CD4-positive, alpha-beta T cell (primary cell): ENCODE results near the gene SH3RF3. TPM values are rescaled to one million over a fixed set of nuclear protein-coding genes. Genes with fewer than 3 reads are reported as not detected.

ENCODE experiments used
- ATAC-seq: fragments of 200-7000 bp; cut with Tn5 transposase; one replicate; pipeline ENCODE4 v1.10.0; 2022; ENCODE audit warnings: mild to moderate bottlenecking; ENCODE audit not compliant: poor library complexity
- CTCF ChIA-PET: fragments of 350-600 bp; sonication (Branson Sonifier 250); formaldehyde crosslinking; loops from one replicate; lab custom pipeline; 2021; ENCODE audit warnings: antibody characterized with exemption, inconsistent platforms; lab: Charles Lee
- POLR2A ChIA-PET: fragments of 350-600 bp; sonication (Branson Sonifier 250); formaldehyde crosslinking; loops from one replicate; lab custom pipeline; 2021; ENCODE audit warnings: antibody characterized with exemption, inconsistent platforms; lab: Charles Lee
- DNase-seq, 14 experiments: peaks; one replicate each; pipeline ENCODE4 v3.0.0-alpha.2; 2013 to 2020; ENCODE audit warnings: mixed read lengths in 2 of 14
- H3K27ac ChIP-seq, 2 donors: one replicate each; pipeline versions ENCODE4 v1.5.1 to v1.7.0; 2013; ENCODE audit warnings: low read length in 2 of 2, low read depth in 1 of 2, mild to moderate bottlenecking in 1 of 2
- H3K27me3 ChIP-seq, 2 experiments: 1 replicate in 1 of 2; 2 replicates in 1 of 2; pipeline versions ENCODE4 v1.6.1 to v1.7.0; 2013; ENCODE audit warnings: low read length in 2 of 2, control low read depth in 1 of 2, mild to moderate bottlenecking in 1 of 2, moderate library complexity in 1 of 2; ENCODE audit not compliant: insufficient read depth in 2 of 2, control insufficient read depth in 1 of 2
- H3K36me3 ChIP-seq: one replicate; pipeline ENCODE4 v1.6.1; 2013; ENCODE audit warnings: low read length, control low read depth; ENCODE audit not compliant: insufficient read depth
- H3K4me1 ChIP-seq: one replicate; pipeline ENCODE4 v1.6.1; 2013; ENCODE audit warnings: low read length, control low read depth; ENCODE audit not compliant: insufficient read depth
- H3K4me3 ChIP-seq: one replicate; pipeline ENCODE4 v1.5.1; 2013; ENCODE audit warnings: mild to moderate bottlenecking, low read length, moderate library complexity
- H3K9me3 ChIP-seq, 2 experiments: 1 replicate in 1 of 2; 2 replicates in 1 of 2; pipeline versions ENCODE4 v1.6.1 to v1.7.0; 2013; ENCODE audit warnings: low read length in 2 of 2, mild to moderate bottlenecking in 2 of 2, control low read depth in 1 of 2, moderate library complexity in 1 of 2; ENCODE audit not compliant: control insufficient read depth in 1 of 2, insufficient read depth in 1 of 2
- H3K27ac Mint-ChIP-seq: one replicate; pipeline ENCODE4 v1.8.0; 2020; ENCODE audit warnings: mixed read lengths
- H3K27me3 Mint-ChIP-seq: one replicate; pipeline ENCODE4 v1.8.0; 2021; ENCODE audit warnings: mixed read lengths
- H3K36me3 Mint-ChIP-seq: one replicate; pipeline ENCODE4 v1.8.0; 2021; ENCODE audit warnings: low read depth, mixed read lengths
- H3K4me1 Mint-ChIP-seq: one replicate; pipeline ENCODE4 v1.8.0; 2021; ENCODE audit warnings: low read depth, mixed read lengths
- H3K4me3 Mint-ChIP-seq: one replicate; pipeline ENCODE4 v1.8.0; 2020; ENCODE audit warnings: mild to moderate bottlenecking, mixed read lengths
- H3K9me3 Mint-ChIP-seq: one replicate; pipeline ENCODE4 v1.8.0; 2020; ENCODE audit warnings: mixed read lengths
- intact Hi-C, 2 experiments: fragments of 100-400 bp; cut with DNase I in 1 of 2; cut with micrococcal nuclease in 1 of 2; formaldehyde crosslinking; loops; one replicate each; pipeline versions ENCODE4 v1.15.1 to v1.9.0; 2023 to 2025; cut with DNase I, micrococcal nuclease
- total RNA-seq, 174 experiments: library from RNA in 2 of 174; stranded (reverse) in 2 of 174; gene quantifications; one replicate each; pipeline ENCODE4 v1.2.3 and lab custom pipeline; 2021 to 2026
- TF ChIP-seq, protein P1 (sequence below): fragments of 200-600 bp; IDR thresholded peaks from one replicate; pipeline ENCODE4 v1.8.0; 2022; ENCODE audit warnings: antibody characterized with exemption, mild to moderate bottlenecking

The SH3RF3 gene
- total RNA-seq, 2 experiments from 2014 or later, result 5.2 to 5.9 TPM

DNA sequence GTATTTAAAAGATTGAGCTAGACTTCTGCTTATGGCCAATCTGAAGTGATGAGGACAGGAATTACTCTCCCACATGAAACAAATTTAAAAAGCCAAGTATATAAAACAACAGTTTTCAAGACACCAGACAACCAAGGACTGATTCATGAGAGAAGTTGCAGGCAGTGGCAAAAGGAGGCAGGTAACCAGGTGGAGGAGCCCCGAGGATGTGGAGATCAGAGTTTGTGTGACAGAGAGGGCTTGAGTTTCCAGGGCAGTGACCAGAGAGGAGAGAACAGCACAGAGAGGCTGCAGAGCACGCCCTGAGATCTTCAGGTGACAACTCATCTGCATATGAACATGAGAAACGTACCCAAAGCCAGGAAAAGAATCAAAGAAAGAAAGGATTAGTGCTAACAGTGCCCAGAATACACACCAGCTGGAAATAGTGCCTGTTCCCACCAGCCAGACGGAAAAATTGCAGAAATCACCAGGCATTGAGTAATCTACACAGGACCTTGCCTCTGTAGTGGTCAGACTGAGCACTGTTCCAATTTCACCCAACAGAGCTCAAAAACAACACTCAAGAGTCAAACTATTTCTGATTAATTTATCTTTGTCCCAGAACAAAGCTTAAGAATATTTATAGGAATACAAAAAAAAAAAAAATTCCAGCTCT, 311.6 kb downstream of the SH3RF3 start:
- TF ChIP-seq, protein P1, sequence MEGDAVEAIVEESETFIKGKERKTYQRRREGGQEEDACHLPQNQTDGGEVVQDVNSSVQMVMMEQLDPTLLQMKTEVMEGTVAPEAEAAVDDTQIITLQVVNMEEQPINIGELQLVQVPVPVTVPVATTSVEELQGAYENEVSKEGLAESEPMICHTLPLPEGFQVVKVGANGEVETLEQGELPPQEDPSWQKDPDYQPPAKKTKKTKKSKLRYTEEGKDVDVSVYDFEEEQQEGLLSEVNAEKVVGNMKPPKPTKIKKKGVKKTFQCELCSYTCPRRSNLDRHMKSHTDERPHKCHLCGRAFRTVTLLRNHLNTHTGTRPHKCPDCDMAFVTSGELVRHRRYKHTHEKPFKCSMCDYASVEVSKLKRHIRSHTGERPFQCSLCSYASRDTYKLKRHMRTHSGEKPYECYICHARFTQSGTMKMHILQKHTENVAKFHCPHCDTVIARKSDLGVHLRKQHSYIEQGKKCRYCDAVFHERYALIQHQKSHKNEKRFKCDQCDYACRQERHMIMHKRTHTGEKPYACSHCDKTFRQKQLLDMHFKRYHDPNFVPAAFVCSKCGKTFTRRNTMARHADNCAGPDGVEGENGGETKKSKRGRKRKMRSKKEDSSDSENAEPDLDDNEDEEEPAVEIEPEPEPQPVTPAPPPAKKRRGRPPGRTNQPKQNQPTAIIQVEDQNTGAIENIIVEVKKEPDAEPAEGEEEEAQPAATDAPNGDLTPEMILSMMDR, result no peak
- no peak for ATAC-seq
- Histone ChIP-seq H3K36me3 (no peaks in the 10 kb centered on the region), H3K9me3 (peaks cover 14 to 33% of the 10 kb centered on the region in 2 experiments), H3K27me3 (peaks cover 0 to 2% of the 10 kb centered on the region in 2 experiments), H3K4me1 (no peaks in the 10 kb centered on the region), H3K27ac (no peak overlapping the region), H3K4me3 (no peak overlapping the region)
- ChIA-PET POLR2A (no interaction called here), CTCF (interaction anchor here (1.6 kb wide), 1 partner anchor 9 kb away, joined by 4 read pairs; no protein-coding TSS in a partner anchor)
- H3K27ac Mint-ChIP-seq, result no peak overlapping the region
- peaks cover 83% of the 10 kb centered on the region for H3K36me3 Mint-ChIP-seq
- H3K4me3 Mint-ChIP-seq, result no peak overlapping the region
- no peaks in the 10 kb centered on the region for H3K4me1 Mint-ChIP-seq
- intact Hi-C loops, result no loop called here
- H3K9me3 Mint-ChIP-seq, result peaks cover 26% of the 10 kb centered on the region
- no peak for DNase-seq
- H3K27me3 Mint-ChIP-seq, result no peaks in the 10 kb centered on the region

DNA sequence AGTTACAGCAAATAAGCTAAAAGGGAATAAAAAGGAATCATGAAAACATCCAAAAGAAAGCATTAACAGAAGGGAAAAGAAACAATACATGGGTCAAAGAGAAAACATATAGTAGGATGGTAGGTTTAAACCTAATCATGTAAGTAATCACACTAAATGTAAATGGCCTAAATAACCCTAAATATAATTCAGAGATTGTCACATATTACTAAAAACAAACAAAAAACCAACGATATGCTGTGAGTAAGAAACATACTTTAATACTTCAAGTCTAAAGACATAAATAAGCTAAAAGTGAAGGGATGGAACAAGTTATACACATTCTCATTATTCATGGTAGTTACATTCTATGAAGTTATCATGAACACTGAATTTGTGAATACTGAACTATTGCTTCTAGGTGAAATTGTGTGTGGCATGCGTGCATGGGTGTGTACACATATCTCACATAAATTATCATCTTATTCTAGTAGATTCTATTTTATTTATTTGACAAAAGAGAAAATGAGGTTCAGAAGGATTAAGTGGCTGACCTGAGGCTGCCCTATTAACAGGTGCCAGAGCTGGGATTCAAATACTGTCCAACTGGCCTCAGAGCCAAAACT, 313.8 kb downstream of the SH3RF3 start:
- no peak overlapping the region for H3K4me3 ChIP-seq
- H3K36me3 ChIP-seq, result no peaks in the 10 kb centered on the region
- Mint-ChIP-seq H3K27me3 (no peaks in the 10 kb centered on the region), H3K4me1 (no peaks in the 10 kb centered on the region), H3K27ac (no peak overlapping the region), H3K36me3 (peaks cover 79% of the 10 kb centered on the region), H3K4me3 (no peak overlapping the region), H3K9me3 (peaks cover 26% of the 10 kb centered on the region)
- no peaks in the 10 kb centered on the region for H3K4me1 ChIP-seq
- no peak for DNase-seq
- TF ChIP-seq, protein P1, result no peak
- H3K27ac ChIP-seq, result no peak overlapping the region
- intact Hi-C loops, result no loop called here
- peaks cover 20 to 33% of the 10 kb centered on the region in 2 experiments for H3K9me3 ChIP-seq
- CTCF ChIA-PET, result interaction anchor here (0.6 kb wide), 1 partner anchor 1344 kb away, joined by 3 read pairs; no protein-coding TSS in a partner anchor
- peaks cover 0 to 2% of the 10 kb centered on the region in 2 experiments for H3K27me3 ChIP-seq
- POLR2A ChIA-PET, result no interaction called here
- no peak for ATAC-seq

DNA sequence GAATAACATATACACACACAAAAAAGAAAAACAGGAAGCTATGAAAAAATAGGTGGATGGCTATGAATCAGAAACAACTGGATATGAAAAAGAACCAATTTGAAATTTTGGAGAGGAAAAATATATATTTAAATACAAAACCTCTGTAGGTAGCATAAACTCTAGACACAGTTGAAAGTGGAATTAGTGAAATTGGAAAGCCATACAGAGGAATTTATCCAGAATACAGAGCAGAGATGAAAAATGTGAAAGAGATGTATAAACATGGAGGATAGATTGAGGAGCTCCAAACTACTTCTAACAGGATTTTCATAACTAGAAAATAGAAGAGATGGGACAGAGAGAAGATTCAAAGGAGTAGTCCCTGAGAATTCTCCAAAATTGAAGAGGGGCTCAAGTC, 315.9 kb downstream of the SH3RF3 start:
- ChIA-PET POLR2A (no interaction called here), CTCF (no interaction called here)
- Mint-ChIP-seq H3K4me3 (no peak overlapping the region), H3K9me3 (peaks cover 23% of the 10 kb centered on the region), H3K4me1 (no peaks in the 10 kb centered on the region), H3K27ac (no peak overlapping the region), H3K36me3 (peaks cover 70% of the 10 kb centered on the region), H3K27me3 (no peaks in the 10 kb centered on the region)
- no peaks in the 10 kb centered on the region for H3K27me3 ChIP-seq
- TF ChIP-seq, protein P1, result no peak
- no peak overlapping the region for H3K4me3 ChIP-seq
- intact Hi-C loops, result no loop called here
- no peaks in the 10 kb centered on the region for H3K36me3 ChIP-seq
- no peak for DNase-seq
- peaks cover 20 to 33% of the 10 kb centered on the region in 2 experiments for H3K9me3 ChIP-seq
- H3K4me1 ChIP-seq, result no peaks in the 10 kb centered on the region
- H3K27ac ChIP-seq, result no peak overlapping the region
- ATAC-seq, result no peak
